HepG2 (cell line): ENCODE data around the gene PTPMT1. TPM values are rescaled to one million over a fixed set of nuclear protein-coding genes. Genes with fewer than 3 reads are reported as not detected.
A peak's percentile ranks its signal among the peaks of the same experiment; 100 is the strongest.

ENCODE experiments used
- ARID3A ChIP-seq: IDR thresholded peaks from 2 replicates; pipeline ENCODE4 v1.6.1; 2012; ENCODE audit warnings: low read depth, low read length, improper control_type of control experiment
- CBX2 ChIP-seq, 2 experiments: fragments of 200-600 bp in 1 of 2; sonication (generic); formaldehyde crosslinking in 1 of 2; IDR thresholded peaks; 2 replicates each; pipeline versions ENCODE4 v1.7.0 to v1.8.1; 2018 to 2022; ENCODE audit warnings: low read depth in 2 of 2, low read length in 1 of 2, mild to moderate bottlenecking in 1 of 2, missing genetic modification reagents in 1 of 2
- CREB1 ChIP-seq, 2 experiments: fragments of 450-650 bp in 1 of 2; IDR thresholded peaks; 2 replicates each; pipeline ENCODE4 v1.6.1; 2016 to 2017; ENCODE audit warnings: control low read depth in 1 of 2, mild to moderate bottlenecking in 1 of 2, missing compliant biosample characterization in 1 of 2, missing genetic modification characterization in 1 of 2
- CREB3 ChIP-seq: sonication (generic); formaldehyde crosslinking; IDR thresholded peaks from 2 replicates; pipeline ENCODE4 v1.5.0; 2020; ENCODE audit warnings: missing genetic modification reagents
- CTCF ChIP-seq: sonication (generic); formaldehyde crosslinking; IDR thresholded peaks from 2 replicates; pipeline ENCODE4 v1.5.0; 2020; ENCODE audit warnings: mild to moderate bottlenecking, missing genetic modification reagents, moderate library complexity
- HDAC1 ChIP-seq: sonication (generic); formaldehyde crosslinking; IDR thresholded peaks from 2 replicates; pipeline ENCODE4 v1.5.1; 2020; ENCODE audit warnings: mild to moderate bottlenecking, missing genetic modification reagents
- HNRNPL ChIP-seq: fragments of 200-400 bp; formaldehyde crosslinking; IDR thresholded peaks from 2 replicates; pipeline ENCODE4 v1.6.1; 2017; ENCODE audit warnings: mild to moderate bottlenecking, low read depth, low read length
- IKZF5 ChIP-seq: IDR thresholded peaks from 2 replicates; pipeline ENCODE4 v1.6.1; 2018; ENCODE audit warnings: missing genetic modification reagents, mild to moderate bottlenecking, missing compliant biosample characterization
- ISL2 ChIP-seq: sonication (generic); formaldehyde crosslinking; IDR thresholded peaks from 2 replicates; pipeline ENCODE4 v1.5.0; 2020; ENCODE audit warnings: missing genetic modification reagents
- LRRFIP1 ChIP-seq: sonication (generic); formaldehyde crosslinking; conservative IDR thresholded peaks from 2 replicates; pipeline ENCODE4 v1.4.0; 2020; ENCODE audit warnings: missing genetic modification reagents
- MXD4 ChIP-seq: IDR thresholded peaks from 2 replicates; pipeline ENCODE4 v1.6.1; 2016; ENCODE audit warnings: mild to moderate bottlenecking, missing biosample characterization, missing genetic modification reagents
- NFRKB ChIP-seq: fragments of 450-650 bp; IDR thresholded peaks from 2 replicates; pipeline ENCODE4 v1.6.1; 2017
- POLR2G ChIP-seq: fragments of 200-400 bp; formaldehyde crosslinking; IDR thresholded peaks from 2 replicates; pipeline ENCODE4 v1.6.1; 2018; ENCODE audit warnings: mild to moderate bottlenecking, low read depth, low read length, moderate library complexity
- TGIF2 ChIP-seq: IDR thresholded peaks from 2 replicates; pipeline ENCODE4 v1.6.1; 2016; ENCODE audit warnings: control low read depth, missing compliant biosample characterization
- TRIM22 ChIP-seq: fragments of 450-650 bp; IDR thresholded peaks from 2 replicates; pipeline ENCODE4 v1.6.1; 2017
- ZEB1 ChIP-seq: IDR thresholded peaks from 2 replicates; pipeline ENCODE4 v1.6.1; 2012; ENCODE audit warnings: mild to moderate bottlenecking, low read depth, inconsistent platforms; ENCODE audit not compliant: insufficient replicate concordance
- ZNF253 ChIP-seq: sonication (generic); formaldehyde crosslinking; IDR thresholded peaks from 2 replicates; pipeline ENCODE4 v1.8.0; 2022; ENCODE audit warnings: mild to moderate bottlenecking, missing genetic modification reagents, borderline replicate concordance
- ZNF850 ChIP-seq: sonication (generic); formaldehyde crosslinking; conservative IDR thresholded peaks from 2 replicates; pipeline ENCODE4 v1.9.0; 2021; ENCODE audit warnings: mild to moderate bottlenecking, missing genetic modification reagents
- polyA plus RNA-seq, 8 experiments: library from polyadenylated mRNA; depleted of rRNA in 3 of 8; stranded (reverse) in 7 of 8; unstranded in 1 of 8; fragments of >200 nt; fragmentation: Illumina TruSeq in 4 of 8; extraction: Trizol in 4 of 8; gene quantifications; 2 replicates each; pipeline versions ENCODE4 v1.2.1 to v1.2.3, GENCODE V29; 2011 to 2016; ENCODE audit warnings: low read depth in 4 of 8, missing spikeins in 1 of 8, mixed read lengths in 1 of 8; ENCODE audit not compliant: insufficient read depth in 1 of 8
- total RNA-seq, 5 experiments: library from RNA; depleted of rRNA; stranded (reverse); fragments of >200 nt; fragmentation: Illumina TruSeq; extraction: Trizol; gene quantifications; 2 replicates each; pipeline ENCODE4 v1.2.3, GENCODE V29; 2016; ENCODE audit warnings: low read depth in 1 of 5

PTPMT1 gene
- total and polyA plus RNA-seq, 2 of the 13 experiments (the other 11 are each of a cell fraction or from before 2014, with no cell fraction given): 55.6 to 129 TPM

GRCh38 chr11:47578524-47579494, 13.4 kb downstream of the PTPMT1 start, which contains the start of the genes KBTBD4 and NDUFS3 (continued):
- TF ChIP-seq TGIF2 (peak; percentile 94), CREB3 (CRISPR knock-in tag) (0 out of 2 replicates have a peak, but pooled peaks have one; percentile 80), ZNF253 (CRISPR knock-in tag) (peak; percentile 73; the same call in 1 of the 2 replicates), LRRFIP1 (no peak), TRIM22 (no peak), HNRNPL (no peak), CBX2 (IDR thresholded peaks at IDR 0.05; ENCODE audit: low read depth, low read length) (no peak), CBX2 (CRISPR knock-in tag; IDR thresholded peaks at IDR 0.05; ENCODE audit: low read depth) (no peak), ARID3A (no peak), IKZF5 (CRISPR knock-in tag) (peak; percentile 97; the same call in 1 of the 2 replicates), HDAC1 (CRISPR knock-in tag) (peak; percentile 98), POLR2G (peak; percentile 86), ZNF850 (CRISPR knock-in tag) (no peak), NFRKB (peak; percentile 98), ISL2 (CRISPR knock-in tag) (no peak), CTCF (peak; percentile 20; the same call in 1 of the 2 replicates), MXD4 (CRISPR knock-in tag) (peak; percentile 65; the same call in 1 of the 2 replicates), CREB1 (IDR thresholded peaks at IDR 0.05) (peak; percentile 64), CREB1 (CRISPR knock-in tag; IDR thresholded peaks at IDR 0.05) (peak; percentile 78), ZEB1 (peak; percentile 97)
